K562 (cell line): ENCODE results near the gene CCDC88C.

Source experiments
- ELF1 ChIP-seq: fragments of 200-800 bp; sonication (Bioruptor generic); IDR thresholded peaks from 2 replicates; pipeline ENCODE4 v1.6.1; 2016; ENCODE audit warnings: missing genetic modification characterization, missing compliant biosample characterization
- MYBL2 ChIP-seq, 2 experiments: fragments of 450-650 bp in 1 of 2; sonication (generic) in 1 of 2; formaldehyde crosslinking in 1 of 2; IDR thresholded peaks; 2 replicates each; pipeline versions ENCODE4 v1.6.1 to v1.8.1; 2017 to 2022; ENCODE audit warnings: borderline replicate concordance in 1 of 2, inconsistent platforms in 1 of 2, low read depth in 1 of 2, mild to moderate bottlenecking in 1 of 2, missing genetic modification reagents in 1 of 2, moderate library complexity in 1 of 2
- SMC3 ChIP-seq: conservative IDR thresholded peaks from 2 replicates; pipeline ENCODE4 v1.6.1; 2011; ENCODE audit warnings: low read depth, low read length, improper control_type of control experiment; ENCODE audit not compliant: insufficient read depth
- STAT6 ChIP-seq: sonication (generic); formaldehyde crosslinking; IDR thresholded peaks from 2 replicates; pipeline ENCODE4 v1.8.1; 2023; ENCODE audit warnings: mild to moderate bottlenecking, missing genetic modification reagents

- no peak for TF ChIP-seq MYBL2 (IDR thresholded peaks at IDR 0.05; ENCODE audit: low read depth)
- TF ChIP-seq MYBL2 (CRISPR knock-in tag; IDR thresholded peaks at IDR 0.05; ENCODE audit: borderline replicate concordance), result no peak
- TF ChIP-seq SMC3, result no peak
- TF ChIP-seq ELF1 (tag), result no peak
- TF ChIP-seq STAT6 (CRISPR knock-in tag), result no peak
Observed at GRCh38 chr14:91454155-91454554, 36.5 kb upstream of the CCDC88C start.
